Vagina (tissue), 2 donors: ENCODE measurements around the gene KRTAP9-1.

ENCODE experiments used
- CTCF ChIP-seq, 3 experiments: fragments of 450-650 bp in 2 of 3; fragments of 200-600 bp in 1 of 3; sonication (generic) in 1 of 3; IDR thresholded peaks; one replicate each; pipeline ENCODE4 v1.5.1; 2017 to 2019; ENCODE audit warnings: antibody characterized with exemption in 3 of 3, mild to moderate bottlenecking in 2 of 3, moderate library complexity in 2 of 3
- POLR2A ChIP-seq, 2 donors: fragments of 450-650 bp; IDR thresholded peaks; one replicate each; pipeline ENCODE4 v1.6.1; 2017; ENCODE audit warnings: antibody characterized with exemption in 2 of 2, mild to moderate bottlenecking in 2 of 2, moderate library complexity in 2 of 2
- POLR2AphosphoS5 ChIP-seq, 2 donors: sonication (generic); formaldehyde crosslinking; IDR thresholded peaks; one replicate each; pipeline ENCODE4 v1.9.0; 2017; ENCODE audit warnings: antibody characterized with exemption in 2 of 2, mild to moderate bottlenecking in 2 of 2, low read depth in 1 of 2; ENCODE audit not compliant: insufficient read depth in 1 of 2

DNA sequence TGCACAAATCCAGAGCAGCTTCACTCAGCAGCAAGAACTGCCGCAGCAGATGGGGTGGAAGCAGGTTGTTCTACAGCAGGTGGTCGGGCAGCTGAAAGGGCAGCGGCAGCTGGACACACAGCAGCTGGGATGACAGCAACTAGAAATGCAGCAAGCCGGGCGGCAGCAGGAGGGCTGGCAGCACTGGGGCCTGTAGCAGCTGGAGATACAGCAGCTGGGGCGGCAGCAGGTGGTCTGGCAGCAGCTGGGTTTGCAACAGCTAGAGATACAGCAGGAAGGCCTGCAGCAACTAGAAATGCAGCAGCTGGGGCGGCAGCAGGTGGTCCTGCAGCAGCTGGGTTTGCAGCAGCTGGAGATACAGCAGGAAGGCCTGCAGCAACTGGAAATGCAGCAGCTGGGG, 22.1 kb upstream of the KRTAP9-1 start:
- TF ChIP-seq POLR2AphosphoS5 (IDR thresholded peaks at IDR 0.05; ENCODE audit: insufficient read depth in 1 of 2, low read depth in 1 of 2) (no peak), POLR2A (IDR thresholded peaks at IDR 0.05) (no peak), CTCF (IDR thresholded peaks at IDR 0.05) (no peak)
